Measurements from ENCODE around the gene TNRC6C. TPM values are rescaled to one million over a fixed set of nuclear protein-coding genes. Genes with fewer than 3 reads are reported as not detected.

TNRC6C gene
- total RNA-seq, 4 donors from 2014 or later: 4.7 to 9.0 (median 7.6) TPM

DNA sequence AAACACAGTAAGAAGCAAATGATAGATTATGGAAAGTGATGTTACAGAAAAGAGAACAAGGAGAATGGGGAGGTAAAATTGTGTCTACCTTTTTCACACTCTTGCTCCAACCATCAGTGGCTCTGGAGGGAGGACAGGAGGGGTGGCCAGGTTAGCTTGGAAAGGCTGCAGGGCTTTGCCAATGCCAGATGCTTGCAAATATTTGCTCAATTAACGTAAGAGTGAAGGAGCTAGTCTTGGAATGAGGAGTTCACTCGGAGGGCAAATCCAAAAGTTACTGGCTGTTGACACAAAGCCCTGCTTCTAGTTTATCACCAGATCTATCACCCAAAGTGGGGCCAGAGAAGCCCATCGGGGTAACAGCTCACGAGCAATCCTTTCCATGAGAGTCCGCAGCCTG lies 7.4 kb upstream of the TNRC6C start:
- intact Hi-C loops (cut with DNase I; ENCODE audit: low total_unique reads): no loop called here
- no peaks in the 10 kb centered on the region for H3K36me3 ChIP-seq
- in situ Hi-C loops (cut with MboI; ENCODE audit: low sequenced_read_pairs in 4 of 4): no loop called here
- H3K9me3 ChIP-seq: no peaks in the 10 kb centered on the region
- H3K27me3 ChIP-seq: no peaks in the 10 kb centered on the region
- TF ChIP-seq, protein P1, sequence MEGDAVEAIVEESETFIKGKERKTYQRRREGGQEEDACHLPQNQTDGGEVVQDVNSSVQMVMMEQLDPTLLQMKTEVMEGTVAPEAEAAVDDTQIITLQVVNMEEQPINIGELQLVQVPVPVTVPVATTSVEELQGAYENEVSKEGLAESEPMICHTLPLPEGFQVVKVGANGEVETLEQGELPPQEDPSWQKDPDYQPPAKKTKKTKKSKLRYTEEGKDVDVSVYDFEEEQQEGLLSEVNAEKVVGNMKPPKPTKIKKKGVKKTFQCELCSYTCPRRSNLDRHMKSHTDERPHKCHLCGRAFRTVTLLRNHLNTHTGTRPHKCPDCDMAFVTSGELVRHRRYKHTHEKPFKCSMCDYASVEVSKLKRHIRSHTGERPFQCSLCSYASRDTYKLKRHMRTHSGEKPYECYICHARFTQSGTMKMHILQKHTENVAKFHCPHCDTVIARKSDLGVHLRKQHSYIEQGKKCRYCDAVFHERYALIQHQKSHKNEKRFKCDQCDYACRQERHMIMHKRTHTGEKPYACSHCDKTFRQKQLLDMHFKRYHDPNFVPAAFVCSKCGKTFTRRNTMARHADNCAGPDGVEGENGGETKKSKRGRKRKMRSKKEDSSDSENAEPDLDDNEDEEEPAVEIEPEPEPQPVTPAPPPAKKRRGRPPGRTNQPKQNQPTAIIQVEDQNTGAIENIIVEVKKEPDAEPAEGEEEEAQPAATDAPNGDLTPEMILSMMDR (IDR thresholded peaks at IDR 0.05 in 4 of 5, conservative IDR thresholded peaks at IDR 0.05 in 1 of 5): no peak
- TF ChIP-seq POLR2A (IDR thresholded peaks at IDR 0.05): no peak
- no peaks in the 10 kb centered on the region for H3K4me1 ChIP-seq
- ATAC-seq: no peak
- no peak overlapping the region for H3K4me3 ChIP-seq
- DNase-seq: no peak
- no peak overlapping the region for H3K27ac ChIP-seq

DNA sequence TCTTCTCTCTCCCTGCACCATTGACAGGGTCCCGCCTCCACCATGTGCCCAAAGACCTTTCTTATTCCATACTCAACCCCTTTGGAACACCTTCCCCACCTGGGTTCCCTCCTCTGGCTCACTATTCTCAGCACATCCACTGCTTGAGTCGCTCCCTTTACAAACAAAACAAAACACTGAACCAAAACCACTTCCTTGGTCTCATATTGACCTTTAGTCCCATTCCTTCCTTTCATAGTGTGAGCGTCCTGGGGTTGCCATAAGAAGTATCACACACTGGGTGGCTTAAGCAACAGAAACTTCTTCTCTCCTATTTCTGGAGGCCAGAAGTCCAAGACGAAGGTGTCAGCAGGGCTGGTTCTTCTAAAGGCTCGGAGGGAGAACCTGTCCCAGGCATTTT lies 6.1 kb upstream of the TNRC6C start:
- in situ Hi-C loops (cut with MboI; ENCODE audit: low sequenced_read_pairs in 4 of 4) (no loop called here), intact Hi-C loops (cut with DNase I; ENCODE audit: low total_unique reads) (no loop called here)
- ATAC-seq: no peak
- peaks cover 0 to 3% of the 10 kb centered on the region in 2 donors for H3K4me1 ChIP-seq
- DNase-seq: no peak
- H3K27me3 ChIP-seq: no peaks in the 10 kb centered on the region
- no peak overlapping the region for H3K27ac ChIP-seq
- TF ChIP-seq, protein P1 (IDR thresholded peaks at IDR 0.05 in 4 of 5, conservative IDR thresholded peaks at IDR 0.05 in 1 of 5): no peak
- no peak for TF ChIP-seq POLR2A (IDR thresholded peaks at IDR 0.05)
- no peak overlapping the region for H3K4me3 ChIP-seq
- H3K9me3 ChIP-seq: no peaks in the 10 kb centered on the region
- no peaks in the 10 kb centered on the region for H3K36me3 ChIP-seq

DNA sequence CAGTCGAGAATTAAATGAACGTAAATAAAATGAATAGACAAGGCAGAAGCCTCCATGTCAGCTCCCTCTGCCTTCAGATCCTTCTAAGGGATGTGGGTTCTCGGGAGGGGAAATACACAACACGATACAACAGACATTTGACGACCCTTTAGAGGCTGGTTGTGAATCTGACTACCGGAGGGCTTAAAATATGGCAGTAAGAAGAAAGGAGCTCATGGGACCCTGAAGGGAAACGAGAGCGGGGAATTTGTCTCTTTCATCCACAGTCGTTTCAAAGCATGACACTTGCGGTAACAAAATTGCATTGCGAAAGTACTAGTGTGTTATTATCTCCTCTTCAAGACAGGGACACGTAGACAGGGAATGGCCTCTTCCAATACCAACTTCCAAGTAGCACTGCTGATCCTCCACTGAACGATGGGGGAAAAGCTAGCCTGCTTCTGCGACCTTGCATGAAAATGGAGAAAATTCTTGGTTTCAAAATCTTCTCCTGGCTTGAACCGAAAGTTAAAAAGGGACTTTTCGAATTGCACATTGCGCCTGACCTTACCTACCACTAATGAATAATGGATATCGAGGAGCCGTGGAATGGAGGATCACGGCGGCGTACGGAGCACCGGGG lies 1.2 kb upstream of the TNRC6C start:
- intact Hi-C loops (cut with DNase I; ENCODE audit: low total_unique reads): loop anchor here (5.0 kb wide), 2 partner anchors 40 to 55 kb away; no protein-coding TSS in a partner anchor
- DNase-seq (no peak), ATAC-seq (no peak)
- no peaks in the 10 kb centered on the region for H3K27me3 ChIP-seq
- peak overlapping the region; percentile 80 to 90 (median 84) for H3K27ac ChIP-seq
- TF ChIP-seq, protein P1 (IDR thresholded peaks at IDR 0.05 in 4 of 5, conservative IDR thresholded peaks at IDR 0.05 in 1 of 5): no peak
- H3K4me3 ChIP-seq: peak overlapping the region; percentile 65 to 99 (median 67)
- H3K9me3 ChIP-seq: no peaks in the 10 kb centered on the region
- in situ Hi-C loops (cut with MboI; ENCODE audit: low sequenced_read_pairs in 4 of 4): no loop called here
- H3K4me1 ChIP-seq: peaks cover 25 to 32% of the 10 kb centered on the region in 2 donors
- H3K36me3 ChIP-seq: no peaks in the 10 kb centered on the region

DNA sequence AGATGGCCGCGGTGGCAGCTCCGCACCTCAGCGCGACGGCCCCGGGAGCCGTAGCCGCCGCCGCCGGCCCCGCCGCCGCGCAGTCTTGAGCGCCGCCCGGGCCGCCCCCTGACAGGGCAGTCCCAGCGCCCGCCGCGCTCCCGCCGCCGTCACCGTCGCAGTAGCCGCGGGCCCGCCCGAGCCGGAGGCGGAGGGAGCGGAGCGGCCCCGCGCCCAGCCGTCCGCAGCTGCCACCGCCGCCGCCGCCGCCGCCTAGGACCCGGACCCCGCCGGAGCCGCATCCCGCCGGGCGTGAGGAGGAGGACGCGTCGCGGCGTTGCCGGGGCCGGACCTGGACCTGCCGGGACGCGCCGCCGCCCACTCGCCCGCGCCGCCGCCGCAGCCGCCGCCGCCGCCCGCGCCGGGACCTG lies 218 bp downstream of the TNRC6C start:
- Histone ChIP-seq H3K4me3 (peak overlapping the region in 1 of 4 donors; percentile 67), H3K36me3 (no peaks in the 10 kb centered on the region), H3K27ac (peak overlapping the region in 3 of 4 donors; percentile 37 to 83 (median 72)), H3K9me3 (no peaks in the 10 kb centered on the region), H3K4me1 (peaks cover 39 to 44% of the 10 kb centered on the region in 2 donors), H3K27me3 (no peaks in the 10 kb centered on the region)
- in situ Hi-C loops (cut with MboI; ENCODE audit: low sequenced_read_pairs in 4 of 4): no loop called here
- no peak for TF ChIP-seq POLR2A (IDR thresholded peaks at IDR 0.05)
- TF ChIP-seq, protein P1 (IDR thresholded peaks at IDR 0.05 in 4 of 5, conservative IDR thresholded peaks at IDR 0.05 in 1 of 5): no peak
- intact Hi-C loops (cut with DNase I; ENCODE audit: low total_unique reads): loop anchor here (1.0 to 5.0 kb wide), 5 partner anchors 39 to 356 kb away; no protein-coding TSS in a partner anchor
- no peak for DNase-seq
- peak; percentile 20 to 43 for ATAC-seq
